Islet precursor cell (in vitro differentiated cells): ENCODE measurements around the gene KAZN.

Source experiments
- DNase-seq: peaks from one replicate; pipeline ENCODE4 v3.0.0-alpha.2; 2018

KAZN gene

DNA sequence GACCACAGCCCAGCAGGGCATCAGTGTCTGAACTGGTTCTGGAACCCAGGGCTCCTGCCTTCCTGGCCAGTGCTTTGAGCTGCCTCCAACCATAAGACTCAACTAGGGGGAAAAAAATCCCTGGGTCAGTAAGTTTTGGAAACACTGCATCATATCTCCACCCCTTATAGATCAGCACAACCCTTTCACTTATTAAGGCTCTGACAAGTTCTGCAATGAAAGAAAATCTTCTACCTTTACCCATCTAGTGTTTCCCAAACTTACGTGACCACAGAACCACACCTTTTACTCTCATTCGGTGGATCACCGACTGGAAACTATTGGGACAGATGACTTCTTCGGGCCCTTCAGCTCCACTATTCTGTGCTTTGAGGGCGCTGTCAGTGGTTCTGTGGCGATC lies 476.7 kb downstream of the KAZN start:
- DNase-seq, result no peak

DNA sequence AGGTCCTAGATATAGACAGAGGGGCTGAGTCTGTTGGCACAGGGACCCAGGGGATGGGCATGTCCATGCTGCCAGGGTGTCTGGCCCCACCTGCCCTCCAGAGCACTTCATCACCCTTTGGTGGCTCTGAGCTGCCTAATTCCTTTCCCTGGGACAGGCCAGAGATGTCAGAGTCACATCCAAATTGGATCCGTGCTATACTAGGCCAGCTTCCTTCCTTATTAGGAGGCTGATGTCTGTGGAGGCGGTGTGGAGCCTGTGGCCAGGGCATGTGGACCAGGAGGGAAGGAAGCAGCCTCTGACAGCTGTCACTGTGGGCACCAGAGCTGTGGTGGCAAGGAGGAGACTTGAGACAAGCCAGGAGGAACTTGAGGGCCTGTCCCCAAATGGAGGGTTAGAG lies 477.3 kb downstream of the KAZN start:
- no peak for DNase-seq

DNA sequence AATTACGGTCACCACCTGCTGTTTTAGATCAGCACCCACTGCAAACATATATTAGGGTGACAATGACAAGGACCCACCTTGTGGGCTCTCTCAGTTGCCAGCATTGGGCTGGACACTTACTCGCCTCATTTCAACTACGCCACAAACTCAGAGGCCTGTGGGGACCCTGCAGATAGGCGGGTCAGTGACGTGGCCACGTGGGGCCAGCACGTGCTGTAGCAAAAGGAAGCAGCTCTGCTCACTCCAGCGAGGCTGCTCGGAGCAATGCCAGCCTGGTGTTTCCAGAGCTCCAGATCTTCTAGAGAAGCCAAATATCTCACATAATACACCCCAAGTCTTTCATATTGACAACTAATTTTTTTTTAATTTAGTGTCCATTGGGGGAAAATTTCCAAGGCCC lies 478.3 kb downstream of the KAZN start:
- no peak for DNase-seq

DNA sequence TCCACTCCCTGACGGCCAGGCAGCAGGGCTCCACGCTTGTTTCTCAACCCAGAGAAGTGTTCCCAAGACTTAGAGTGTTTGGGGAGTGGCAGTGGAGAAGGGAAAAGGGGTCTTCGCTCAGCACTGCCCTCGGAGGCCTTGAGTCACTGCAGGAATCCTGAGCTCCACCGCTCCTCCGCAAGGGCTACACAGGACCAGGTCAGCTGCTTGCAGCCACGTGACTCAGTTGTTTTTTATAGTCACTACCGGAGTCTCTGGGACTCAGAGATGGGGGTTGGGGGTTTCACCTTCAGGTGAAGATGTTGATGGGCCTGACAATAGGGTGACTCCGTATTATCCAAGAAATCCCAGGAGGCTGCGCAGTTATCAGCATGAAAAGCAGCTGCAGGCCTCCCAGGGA lies 478.9 kb downstream of the KAZN start:
- no peak for DNase-seq

DNA sequence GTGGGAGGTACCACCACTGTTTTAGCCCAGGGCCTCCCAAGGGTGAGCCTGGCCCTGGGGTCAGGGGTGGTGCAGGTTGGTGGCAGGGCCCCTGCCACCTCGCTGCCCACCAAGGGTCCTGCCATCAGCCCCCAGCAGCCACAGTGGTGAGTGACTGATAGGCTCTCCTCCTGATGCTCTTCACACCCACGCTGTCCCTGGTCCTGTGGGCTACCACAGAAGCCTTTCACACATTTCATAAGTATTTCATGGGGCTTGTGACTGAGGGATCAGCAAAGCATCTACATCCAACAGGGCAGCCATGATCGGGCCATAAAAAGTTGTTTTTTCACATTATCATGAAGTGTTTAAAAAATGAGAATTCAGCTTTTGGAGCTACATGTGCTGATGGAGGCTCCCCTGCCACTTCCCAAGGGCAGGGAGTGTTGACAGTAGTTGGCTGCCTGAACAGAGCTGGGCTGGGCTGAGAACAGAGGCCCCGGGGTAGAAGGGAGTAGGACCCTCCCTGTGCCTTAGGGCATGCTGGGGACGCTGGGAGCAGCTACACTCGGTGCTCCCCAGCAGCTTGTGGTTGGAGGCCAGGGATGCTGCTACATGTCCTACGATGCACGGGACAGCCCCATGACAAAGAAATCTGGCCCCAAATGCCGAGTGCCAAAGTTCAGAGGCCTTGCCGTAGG lies 482.0 kb downstream of the KAZN start:
- DNase-seq, result no peak

DNA sequence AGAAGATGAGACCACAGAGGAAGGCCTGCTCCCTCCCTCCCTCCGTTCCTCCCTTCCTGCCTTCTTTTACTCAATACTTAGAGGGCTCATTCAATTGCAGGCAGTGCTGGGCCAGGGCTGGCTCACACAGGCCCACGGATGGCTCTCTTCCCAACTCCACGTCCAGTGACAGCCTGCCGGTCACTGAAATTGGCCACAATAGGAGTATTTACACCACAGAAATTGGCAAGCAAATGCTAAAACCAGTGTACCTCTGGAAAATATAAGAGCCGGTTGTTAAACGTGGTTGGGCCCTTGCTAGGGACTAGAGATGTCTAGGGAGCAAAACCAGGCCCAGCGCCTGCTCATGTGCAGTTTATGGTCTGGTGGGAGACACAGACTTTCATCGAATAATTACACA lies 482.6 kb downstream of the KAZN start:
- DNase-seq, result no peak

DNA sequence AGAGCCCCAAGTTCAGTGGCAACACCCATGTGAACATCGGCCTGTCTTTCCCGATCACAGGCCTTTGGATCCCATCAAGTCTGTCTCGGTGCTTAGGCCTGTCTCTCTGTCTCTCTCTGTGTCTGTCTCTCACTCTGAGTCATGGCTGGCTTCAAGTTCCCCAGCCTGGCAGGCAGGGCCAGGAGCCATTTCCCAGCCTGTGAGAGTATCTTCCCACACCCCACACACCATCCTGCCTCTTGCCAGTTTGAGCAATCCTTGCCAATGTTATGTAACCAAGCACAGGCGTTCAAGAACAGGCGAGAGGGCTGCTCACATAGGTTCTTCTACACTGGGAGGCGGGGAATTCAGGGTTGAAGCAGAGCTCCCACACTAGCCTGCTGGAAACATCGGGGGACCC lies 485.1 kb downstream of the KAZN start:
- DNase-seq, result no peak

DNA sequence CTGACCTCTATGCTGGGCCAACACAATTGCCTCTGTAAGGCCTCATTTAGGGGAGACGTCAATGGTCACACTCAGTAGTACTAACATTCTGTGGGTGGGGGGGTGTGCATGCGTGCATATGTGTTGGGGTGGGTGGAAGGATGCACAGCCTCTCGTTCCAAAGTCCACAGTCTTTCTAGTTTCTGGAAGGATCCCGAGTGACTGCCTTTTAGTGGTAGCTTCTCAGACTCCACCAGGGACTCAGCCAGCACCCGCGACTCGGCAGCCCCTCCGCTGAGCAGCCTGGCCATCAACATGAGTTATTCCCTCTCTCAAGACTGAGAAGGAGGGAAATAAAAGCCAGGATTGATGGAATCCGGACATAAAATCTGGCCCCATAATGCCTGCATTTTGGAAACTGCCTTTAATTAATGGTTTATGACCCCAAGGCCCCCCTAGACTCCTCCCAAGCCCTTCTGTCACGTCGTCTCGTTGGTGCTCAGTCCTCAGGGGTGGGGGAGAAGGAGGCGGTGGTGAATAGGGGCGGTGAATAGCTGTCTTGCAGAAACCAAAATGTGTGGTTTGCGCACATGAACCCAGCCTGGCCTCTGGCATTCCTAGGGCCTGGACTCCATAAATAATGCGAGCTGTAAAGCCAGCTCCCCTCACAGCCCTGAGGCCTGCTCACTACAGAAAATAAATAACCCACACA lies 489.9 kb downstream of the KAZN start:
- DNase-seq, result peak; percentile 64

DNA sequence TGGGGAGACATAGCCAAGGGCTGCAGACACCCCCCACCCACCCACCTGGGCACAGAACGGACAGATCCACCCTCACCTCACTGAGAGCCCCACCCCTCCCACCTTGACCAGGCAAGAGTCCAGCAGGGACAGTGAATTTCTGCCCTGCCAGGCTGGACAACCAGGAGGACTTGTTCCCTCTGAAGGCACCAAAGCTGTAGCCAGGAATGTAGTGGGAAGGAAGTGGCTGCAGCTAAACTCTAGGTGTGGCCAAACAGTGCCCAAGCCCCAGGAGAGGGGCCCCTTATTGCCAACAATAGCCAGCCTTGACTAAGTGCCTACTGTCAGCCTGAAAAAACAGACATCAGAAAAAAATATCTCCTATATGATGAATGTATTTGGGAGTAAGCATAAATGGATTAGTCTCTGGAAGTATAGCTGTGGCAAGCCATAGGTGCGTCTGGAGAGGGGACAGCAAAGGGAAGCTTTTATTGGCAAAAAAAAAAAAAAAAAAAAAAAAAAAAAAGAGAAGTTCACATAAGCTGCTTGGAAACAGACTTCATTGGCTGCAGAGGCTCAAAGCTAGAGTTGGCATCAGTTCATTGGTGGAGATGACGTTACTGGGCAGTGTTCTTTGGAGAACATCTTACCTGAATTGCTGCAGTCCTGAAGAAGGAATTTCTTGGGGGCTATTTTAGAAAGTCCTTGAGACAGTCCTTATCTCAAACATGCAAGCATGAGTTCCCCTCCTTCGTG lies 490.9 kb downstream of the KAZN start:
- DNase-seq, result no peak

DNA sequence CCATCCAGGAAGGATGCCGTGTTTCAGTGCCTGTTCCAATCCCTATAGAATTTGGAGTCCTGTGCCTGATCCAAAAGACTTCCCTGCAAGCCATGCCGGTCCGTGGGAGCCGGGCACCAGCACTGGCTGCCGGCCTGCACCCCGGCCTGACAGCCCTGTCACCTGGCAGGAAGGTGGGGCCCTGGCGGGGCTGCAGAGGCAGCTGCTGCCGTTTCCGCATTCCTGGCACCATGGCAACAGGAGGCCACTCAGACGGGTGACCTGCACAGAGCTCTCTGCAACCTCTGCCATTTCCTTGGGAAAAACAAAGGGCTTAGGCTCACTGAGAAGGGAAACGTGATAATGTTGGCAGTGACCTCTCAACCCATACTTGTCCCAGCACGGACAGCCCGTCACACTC lies 491.9 kb downstream of the KAZN start:
- peak; percentile 94 for DNase-seq

DNA sequence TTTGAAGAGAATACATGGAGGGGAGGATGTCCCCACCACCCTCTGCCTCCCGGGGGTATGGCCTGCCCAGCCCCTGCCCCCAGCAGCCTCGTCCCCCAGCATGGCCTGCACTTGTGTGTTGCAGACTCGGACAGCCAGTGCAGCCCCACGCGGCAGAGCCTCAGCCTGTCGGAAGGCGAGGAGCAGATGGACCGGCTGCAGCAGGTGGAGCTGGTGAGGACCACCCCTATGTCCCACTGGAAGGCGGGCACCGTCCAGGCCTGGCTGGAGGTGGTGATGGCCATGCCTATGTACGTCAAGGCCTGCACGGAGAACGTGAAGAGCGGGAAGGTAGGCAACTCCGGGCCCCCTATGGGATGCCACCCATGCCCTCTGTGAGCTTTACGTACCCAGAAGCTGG lies 495.6 kb downstream of the KAZN start:
- no peak for DNase-seq

DNA sequence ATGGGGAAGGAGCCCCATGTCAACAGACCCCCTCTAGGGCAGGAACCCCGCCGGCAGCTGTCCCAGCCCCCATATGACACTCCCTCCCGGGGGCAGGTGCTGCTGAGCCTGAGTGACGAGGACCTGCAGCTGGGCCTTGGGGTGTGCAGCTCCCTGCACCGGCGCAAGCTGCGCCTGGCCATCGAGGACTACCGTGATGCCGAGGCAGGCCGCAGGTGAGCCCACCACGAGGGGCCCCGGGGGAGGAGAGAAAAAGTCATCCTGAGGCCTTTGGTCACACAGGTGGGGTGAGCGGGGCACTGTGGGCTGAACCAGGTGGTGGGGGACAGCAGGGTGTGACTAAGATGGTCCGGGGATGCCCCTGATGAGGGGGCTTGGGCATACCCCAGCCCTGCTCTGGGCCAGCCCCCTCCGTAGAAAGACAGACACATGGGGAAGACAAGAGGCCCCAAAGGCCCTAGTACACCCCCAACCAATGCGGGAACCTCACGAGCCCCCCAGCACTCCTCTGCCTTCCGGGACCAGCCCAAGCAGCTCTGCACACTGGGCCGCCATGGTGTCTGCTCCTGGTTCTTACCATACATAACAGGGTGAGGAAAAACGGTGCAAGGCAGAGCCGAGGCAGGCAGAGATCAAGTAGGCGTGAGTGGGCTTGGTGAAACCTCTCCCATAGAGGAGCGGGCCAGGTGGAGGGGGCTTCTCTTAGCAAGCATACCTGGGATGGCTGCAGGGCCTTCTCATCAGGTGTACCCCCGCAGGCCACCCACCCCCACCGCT lies 496.4 kb downstream of the KAZN start:
- no peak for DNase-seq

DNA sequence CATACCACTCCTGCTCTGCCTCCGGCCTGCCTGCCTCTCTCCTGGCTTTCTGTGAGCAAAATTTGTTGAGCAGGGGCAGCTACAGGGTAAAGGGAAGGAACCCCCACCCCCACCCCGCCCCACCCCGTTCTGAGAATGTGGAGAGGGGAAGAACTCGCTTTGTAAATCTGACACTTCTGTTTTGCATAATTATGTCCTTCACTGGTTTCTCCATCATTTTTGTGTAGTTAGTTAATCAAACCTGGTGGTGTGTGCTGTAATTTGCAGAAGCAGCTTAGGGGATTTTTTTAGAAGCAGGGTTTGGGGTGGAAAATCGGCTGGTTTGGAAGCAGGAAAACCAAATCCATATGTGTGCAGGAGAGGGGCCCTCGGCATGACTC lies 497.0 kb downstream of the KAZN start:
- DNase-seq, result no peak

DNA sequence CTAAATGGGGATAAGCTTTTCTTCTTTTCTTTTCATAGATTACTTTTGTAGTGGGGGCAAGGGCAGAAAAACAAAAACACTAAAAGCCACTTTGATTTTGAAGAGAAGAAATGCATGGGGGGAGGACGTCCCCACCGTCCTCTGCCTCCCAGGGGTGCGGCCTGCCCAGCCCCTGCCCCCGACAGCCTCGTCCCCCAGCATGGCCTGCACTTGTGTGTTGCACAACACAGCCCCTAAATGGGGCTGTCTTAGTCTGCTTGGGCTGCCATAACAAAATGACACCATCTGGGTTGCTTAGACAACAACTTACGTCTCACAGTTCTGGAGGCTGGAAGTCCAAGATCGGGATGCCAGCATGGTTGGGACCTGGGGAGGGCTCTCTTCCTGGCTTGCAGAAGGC lies 497.8 kb downstream of the KAZN start:
- DNase-seq, result no peak

DNA sequence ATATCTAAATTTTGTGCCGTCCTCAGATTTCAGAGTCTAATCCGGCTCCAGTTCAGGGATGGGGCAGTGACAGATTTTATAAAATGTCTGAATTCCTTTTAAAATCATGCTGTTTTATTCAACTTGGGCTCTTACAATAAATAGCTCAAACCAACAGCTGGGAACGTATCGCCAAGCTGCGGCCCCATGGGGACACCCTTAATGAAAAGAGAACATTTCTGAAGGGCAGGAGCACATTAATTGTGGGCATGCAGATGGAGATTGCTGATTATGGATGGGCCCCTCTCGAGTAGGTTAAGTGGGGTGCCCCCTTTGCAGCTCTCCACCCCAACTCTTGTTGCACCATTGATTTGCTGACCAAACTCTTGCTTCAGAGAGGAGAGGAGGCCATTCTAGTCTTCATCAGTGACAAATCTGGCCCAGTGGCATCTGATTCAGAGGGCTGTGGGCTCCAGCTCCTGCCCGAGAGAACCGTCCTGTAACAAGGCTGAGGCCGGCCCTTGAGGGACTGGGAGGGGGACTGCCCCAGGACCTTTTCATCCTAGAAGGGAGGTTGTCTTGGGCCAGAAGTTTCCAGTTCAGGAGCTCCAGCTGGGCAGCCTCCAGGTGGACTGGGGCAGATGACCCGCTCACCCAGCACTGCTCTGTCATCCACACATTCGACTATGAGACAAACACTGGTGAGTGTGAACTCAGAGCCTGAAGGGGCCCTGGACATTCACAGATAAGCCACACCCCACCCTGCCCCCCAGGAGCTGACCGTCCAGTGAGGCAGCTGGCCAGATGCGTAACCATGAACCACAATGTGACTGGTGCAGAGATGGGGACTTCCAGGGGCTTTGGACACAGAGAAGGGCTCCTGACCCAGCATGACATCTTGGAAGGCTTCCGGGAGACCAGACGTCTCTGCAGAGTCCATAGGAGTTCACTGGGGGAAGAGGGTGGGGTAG lies 500.0 kb downstream of the KAZN start:
- no peak for DNase-seq

DNA sequence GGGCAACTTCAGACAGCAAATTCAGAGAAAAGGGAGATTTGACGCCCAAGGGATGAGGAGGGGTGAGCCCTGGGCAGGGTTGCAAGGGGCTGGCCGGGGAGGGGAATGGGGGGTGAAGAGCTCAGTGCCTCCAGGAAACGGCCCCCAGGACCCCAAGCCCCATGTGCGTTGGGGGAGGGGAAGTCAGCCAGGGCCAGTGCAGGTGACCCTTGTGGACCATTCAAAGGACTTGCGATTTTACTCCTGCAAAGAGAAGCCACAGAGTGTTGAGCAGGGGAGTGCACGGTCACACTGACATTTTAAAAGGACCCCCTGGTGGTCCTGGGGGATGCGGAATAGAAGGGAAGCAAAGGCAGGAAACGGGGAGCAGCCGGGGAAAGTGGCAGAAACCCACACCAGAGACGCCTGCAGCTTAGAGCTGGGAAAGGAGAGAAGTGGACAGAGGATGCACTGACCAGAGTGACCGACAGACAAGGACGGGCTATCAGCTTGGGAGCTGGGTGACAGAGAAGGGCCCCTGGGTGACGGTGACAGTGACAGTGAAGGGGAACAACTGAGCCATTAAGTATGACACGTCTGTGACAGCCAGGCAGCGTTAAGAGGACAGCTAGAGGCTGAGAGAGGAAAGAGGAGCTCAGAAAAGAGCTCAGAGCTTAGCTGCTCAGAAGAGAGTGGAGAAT lies 501.1 kb downstream of the KAZN start:
- no peak for DNase-seq

DNA sequence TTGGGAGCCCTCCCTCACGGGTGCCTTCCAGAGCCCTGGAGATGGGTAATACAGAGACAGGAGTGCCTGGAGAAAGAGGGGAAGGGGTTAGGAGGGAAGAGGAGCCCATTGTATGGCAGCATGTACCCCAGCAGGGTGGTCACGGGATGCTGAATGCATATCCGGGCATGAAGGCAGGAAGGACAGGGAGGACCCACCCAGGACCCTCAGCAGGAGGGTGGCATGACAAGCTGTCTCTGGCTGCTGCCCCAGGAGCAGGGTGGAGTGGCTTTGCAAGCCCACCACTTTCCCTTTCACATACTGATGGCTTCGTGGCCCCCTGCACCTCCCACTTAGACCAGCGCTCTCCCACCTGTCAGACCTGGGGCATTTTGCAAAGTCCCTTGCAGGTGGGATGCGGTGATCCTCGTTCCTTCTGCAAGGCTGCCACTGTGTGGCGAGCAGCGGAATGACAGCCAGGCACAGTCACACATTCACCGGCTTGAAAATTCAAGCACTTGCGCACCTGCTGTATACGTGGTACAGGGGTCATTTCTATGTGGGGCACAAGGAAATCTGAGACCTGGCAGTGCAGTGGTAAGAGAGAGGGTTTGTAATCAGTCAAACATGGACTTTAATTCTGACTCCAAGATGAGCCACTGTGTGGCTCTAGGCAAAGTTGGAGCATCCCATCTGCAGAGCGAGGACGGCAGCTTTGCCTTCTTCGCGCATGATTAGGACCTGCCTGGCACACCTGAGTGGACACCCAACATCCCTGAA lies 501.8 kb downstream of the KAZN start:
- peak; percentile 83 for DNase-seq

DNA sequence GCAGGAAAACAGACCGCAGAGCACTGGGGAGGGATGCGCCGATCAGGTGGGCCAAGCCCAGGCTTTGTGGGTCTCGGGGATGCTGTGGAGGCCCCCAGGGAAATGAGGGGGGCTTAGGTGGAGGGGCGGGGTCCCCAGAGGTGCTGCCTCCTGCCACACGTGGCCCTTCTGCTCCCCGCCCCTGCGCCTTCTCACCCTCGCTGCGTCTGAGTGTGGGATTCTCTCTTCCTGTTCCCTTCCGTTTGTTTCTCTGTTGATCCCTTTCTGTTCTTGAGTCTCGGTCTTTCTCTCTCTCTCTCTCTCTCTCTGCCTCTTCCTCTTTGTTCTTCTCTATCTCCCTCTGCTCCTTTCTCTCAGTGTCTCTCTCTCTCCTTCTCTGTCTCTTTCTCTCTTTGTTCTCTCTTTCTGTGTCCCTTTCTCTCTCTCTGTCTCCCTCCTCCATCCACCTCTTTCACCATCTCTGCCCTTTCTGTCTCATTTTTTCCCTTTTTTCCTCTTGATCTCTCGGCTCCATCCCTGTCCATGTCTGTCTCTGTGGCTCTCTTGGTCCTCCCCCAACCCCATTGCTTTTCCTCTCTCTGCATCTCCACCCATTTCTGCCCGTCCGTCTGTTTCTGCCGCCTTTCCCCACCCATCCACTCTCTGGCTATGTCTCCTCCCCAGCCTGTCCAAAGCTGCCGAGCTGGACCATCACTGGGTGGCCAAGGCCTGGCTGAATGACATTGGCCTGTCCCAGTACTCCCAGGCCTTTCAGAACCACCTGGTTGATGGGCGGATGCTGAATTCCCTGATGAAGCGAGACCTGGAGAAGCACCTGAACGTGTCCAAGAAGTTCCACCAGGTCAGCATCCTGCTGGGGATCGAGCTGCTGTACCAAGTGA lies 502.6 kb downstream of the KAZN start:
- DNase-seq, result no peak

DNA sequence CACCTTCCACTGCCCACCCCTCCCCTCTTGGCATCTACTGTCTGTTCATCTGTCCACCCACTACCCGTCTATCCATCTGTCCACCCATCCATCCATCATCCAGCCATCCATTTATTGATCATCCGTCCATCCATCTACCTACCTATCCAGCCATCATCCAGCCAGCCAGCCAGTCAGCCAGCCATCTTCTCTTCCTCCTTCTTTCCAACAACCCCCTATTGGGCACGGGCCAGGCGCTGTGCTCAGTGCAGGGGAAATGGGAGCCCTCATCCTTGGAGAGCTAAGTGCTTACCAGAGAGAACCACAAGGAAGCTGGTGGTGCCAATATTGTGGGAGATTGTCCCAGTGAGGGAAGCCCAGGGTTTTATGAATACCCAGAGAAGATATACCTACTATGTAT lies 503.3 kb downstream of the KAZN start:
- no peak for DNase-seq

DNA sequence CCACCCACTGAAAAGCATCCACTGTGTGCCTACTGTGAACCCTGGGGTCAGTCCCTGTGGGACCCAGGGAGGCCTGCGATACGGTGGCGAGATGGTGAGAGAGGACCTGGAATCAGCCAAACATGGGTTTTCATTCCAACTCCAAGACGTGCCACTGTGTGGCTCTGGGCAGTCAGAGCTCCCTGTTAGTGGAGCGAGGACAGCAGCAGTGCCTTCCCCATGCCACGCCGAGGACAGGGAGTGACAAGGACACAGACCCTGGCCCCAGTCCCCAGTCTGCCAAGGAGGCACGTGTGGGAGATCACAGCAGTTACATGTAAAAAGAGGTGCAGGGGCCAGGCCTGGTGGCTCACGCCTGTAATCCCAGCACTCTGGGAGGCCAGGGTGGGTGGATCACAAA lies 504.2 kb downstream of the KAZN start:
- no peak for DNase-seq
